Measurements from ENCODE around the gene RFNG.

DNA sequence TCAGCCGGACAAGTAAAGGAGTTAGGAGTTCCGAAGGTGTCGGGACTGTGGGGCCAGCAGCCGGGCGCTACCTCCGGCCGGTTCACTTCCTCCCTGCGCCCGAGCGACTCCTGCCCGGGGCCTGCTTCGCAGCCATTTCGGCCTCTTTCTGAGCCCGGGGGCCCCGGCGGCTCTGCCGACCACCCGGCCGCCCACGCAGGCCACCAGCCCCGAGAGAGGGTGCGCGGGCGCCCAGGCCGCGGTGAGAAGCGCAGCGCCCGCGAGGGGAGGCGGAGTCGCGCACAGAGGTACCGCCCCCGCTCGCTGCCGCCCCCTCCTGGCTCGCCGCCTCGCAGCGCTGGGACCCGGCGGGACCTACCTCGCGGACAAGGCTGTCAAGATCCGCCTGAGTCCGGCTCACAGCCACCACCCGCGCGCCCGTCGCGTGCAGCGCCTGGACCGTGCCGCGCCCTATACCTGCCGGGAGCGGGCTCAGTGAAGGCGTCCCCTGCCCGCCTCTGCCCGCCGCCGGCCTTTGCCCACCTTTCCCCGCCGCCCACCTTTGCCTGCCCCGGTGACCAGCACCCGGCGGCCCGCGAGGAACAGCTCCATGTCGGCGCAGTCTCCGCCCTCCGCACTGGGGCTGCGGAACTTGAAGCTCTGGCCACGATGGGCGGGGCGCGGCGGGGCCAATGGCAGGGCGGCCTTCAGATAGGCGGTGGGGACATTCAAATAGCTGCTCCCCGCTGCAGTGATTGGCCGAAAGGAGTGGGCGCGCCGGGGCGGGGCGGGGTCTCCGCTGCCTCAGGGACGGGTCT is 14.3 kb downstream of the RFNG start, which contains the start of gene DCXR:
- TF ChIP-seq CTCF (IDR thresholded peaks at IDR 0.05) (peak; percentile 13 to 64 (median 50)), POLR2AphosphoS5 (IDR thresholded peaks at IDR 0.05; ENCODE audit: insufficient read depth in 1 of 2, low read depth in 1 of 2) (peak; percentile 71 to 98), POLR2A (IDR thresholded peaks at IDR 0.05) (peak in 1 of 2 donors; percentile 95)

Measured in vagina (tissue), 2 donors.